ENCODE data around the gene KBTBD2. TPM values are rescaled to one million over a fixed set of nuclear protein-coding genes. Genes with fewer than 3 reads are reported as not detected.
"Not testable (repeated sequence)": the region's sequence is repeated elsewhere in the genome, so short reads cannot be mapped to it uniquely, and the experiment has no call there.

The KBTBD2 gene
- total and polyA plus RNA-seq, 2 experiments from 2014 or later: 11.6 to 34.9 TPM

DNA sequence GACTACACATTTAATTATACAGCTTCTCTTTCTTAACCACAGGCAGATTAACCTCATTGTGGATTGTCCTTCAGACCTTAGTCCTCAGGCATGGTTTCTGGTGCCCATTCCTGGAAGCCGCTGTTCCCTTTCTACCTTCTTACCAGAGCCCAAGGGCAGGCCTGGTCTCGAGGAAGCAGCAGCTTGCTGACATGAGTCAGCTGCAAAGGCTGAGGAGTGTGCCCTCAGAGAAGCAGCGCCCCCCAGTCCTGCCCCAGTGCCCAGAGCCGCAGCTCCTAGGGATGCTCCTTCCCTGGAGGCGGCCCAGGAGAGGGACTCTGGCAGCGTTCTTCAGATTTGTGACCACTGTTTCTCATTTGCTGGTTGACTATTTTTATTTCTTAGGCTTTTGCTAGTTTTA lies 46.8 kb downstream of the KBTBD2 start:
- H3F3A ChIP-seq (replicated peaks; ENCODE audit: low read depth); H3K27me3 ChIP-seq (ENCODE audit: insufficient read depth); H3K27ac ChIP-seq (ENCODE audit: low read depth); H3K4me3 ChIP-seq; H3K4me3 Mint-ChIP-seq; H3K9me2 ChIP-seq (ENCODE audit: insufficient read depth); H4K20me1 ChIP-seq (replicated peaks; ENCODE audit: insufficient read depth); H3K36me3 ChIP-seq (ENCODE audit: insufficient read depth); H3K27me3 Mint-ChIP-seq (ENCODE audit: insufficient read depth, low read depth, poor library complexity); H3K4me2 ChIP-seq; H2AFZ ChIP-seq; H3K79me2 ChIP-seq (replicated peaks; ENCODE audit: insufficient read depth): not testable (repeated sequence)
- TF ChIP-seq, protein P1, sequence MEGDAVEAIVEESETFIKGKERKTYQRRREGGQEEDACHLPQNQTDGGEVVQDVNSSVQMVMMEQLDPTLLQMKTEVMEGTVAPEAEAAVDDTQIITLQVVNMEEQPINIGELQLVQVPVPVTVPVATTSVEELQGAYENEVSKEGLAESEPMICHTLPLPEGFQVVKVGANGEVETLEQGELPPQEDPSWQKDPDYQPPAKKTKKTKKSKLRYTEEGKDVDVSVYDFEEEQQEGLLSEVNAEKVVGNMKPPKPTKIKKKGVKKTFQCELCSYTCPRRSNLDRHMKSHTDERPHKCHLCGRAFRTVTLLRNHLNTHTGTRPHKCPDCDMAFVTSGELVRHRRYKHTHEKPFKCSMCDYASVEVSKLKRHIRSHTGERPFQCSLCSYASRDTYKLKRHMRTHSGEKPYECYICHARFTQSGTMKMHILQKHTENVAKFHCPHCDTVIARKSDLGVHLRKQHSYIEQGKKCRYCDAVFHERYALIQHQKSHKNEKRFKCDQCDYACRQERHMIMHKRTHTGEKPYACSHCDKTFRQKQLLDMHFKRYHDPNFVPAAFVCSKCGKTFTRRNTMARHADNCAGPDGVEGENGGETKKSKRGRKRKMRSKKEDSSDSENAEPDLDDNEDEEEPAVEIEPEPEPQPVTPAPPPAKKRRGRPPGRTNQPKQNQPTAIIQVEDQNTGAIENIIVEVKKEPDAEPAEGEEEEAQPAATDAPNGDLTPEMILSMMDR (conservative IDR thresholded peaks at IDR 0.05; ENCODE audit: low read depth in 2 of 2): peak in 1 of 2 experiments; percentile 36; a peak in 2 of 4 replicates
- ATAC-seq (peak; percentile 73), DNase-seq (ENCODE audit: low spot score) (peak; percentile 39)
- Mint-ChIP-seq H3K27ac (0 out of 2 replicates have a peak overlapping the region, but pooled peaks have one; percentile 21), H3K9me3 (peaks cover 15% of the 10 kb centered on the region), H3K4me1 (peaks cover 32% of the 10 kb centered on the region), H3K36me3 (ENCODE audit: low read depth) (peaks cover 18% of the 10 kb centered on the region)
- peaks cover 14% of the 10 kb centered on the region; the same call in 1 of the 2 replicates for H3K4me1 ChIP-seq (ENCODE audit: insufficient read depth)

DNA sequence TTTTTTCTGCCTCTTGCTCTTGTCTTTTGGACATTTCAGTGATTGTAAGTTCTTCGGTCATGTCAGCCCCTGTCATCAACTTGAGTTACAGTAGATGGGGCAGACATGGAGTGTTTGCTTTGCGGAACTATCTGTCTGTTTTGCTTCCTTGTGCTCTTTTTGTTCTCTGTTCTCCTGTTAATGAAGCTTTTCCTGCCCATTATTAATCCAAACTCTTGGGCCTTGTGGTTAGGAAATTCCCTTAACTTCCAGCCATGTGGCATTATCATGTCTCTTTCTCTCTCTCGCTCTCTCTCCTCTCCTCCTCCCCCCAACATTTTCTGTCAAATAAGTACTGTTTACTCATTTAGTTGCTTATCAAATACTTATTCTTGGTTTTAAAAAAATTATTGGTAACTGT lies 47.8 kb downstream of the KBTBD2 start:
- not testable (repeated sequence) for H2AFZ ChIP-seq

DNA sequence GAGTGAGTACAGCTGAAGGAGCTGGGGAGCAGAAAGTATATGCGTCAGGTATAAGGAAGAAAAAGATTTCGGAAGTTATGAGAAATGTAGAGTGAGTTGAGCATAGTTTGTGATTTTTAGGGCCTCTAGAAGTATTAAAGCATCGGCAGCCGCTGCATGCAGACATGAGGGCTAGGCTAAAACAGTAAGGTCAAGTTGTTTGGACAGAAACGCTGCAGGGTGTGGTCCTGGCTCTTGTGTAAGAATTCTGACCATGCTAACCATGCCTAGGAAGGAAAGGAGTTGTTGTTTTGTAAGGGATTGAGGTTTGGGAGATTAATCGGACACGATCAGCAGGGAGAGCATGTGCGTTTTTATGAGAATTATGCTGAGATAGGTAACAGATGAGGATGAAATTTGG lies 51.7 kb downstream of the KBTBD2 start:
- H3K4me2 ChIP-seq; H3F3A ChIP-seq (replicated peaks; ENCODE audit: low read depth); H3K9me2 ChIP-seq (ENCODE audit: insufficient read depth); H3K4me1 ChIP-seq (ENCODE audit: insufficient read depth); H3K36me3 ChIP-seq (ENCODE audit: insufficient read depth); H3K27ac Mint-ChIP-seq; ATAC-seq; H3K79me2 ChIP-seq (replicated peaks; ENCODE audit: insufficient read depth); H3K4me3 Mint-ChIP-seq; H4K20me1 ChIP-seq (replicated peaks; ENCODE audit: insufficient read depth); DNase-seq (ENCODE audit: low spot score); H3K27me3 ChIP-seq (ENCODE audit: insufficient read depth); H3K4me3 ChIP-seq; H3K27ac ChIP-seq (ENCODE audit: low read depth); H3K27me3 Mint-ChIP-seq (ENCODE audit: insufficient read depth, low read depth, poor library complexity); H2AFZ ChIP-seq: not testable (repeated sequence)
- peaks cover 15% of the 10 kb centered on the region for H3K9me3 Mint-ChIP-seq
- H3K36me3 Mint-ChIP-seq (ENCODE audit: low read depth): peaks cover 18% of the 10 kb centered on the region
- peaks cover 16% of the 10 kb centered on the region for H3K4me1 Mint-ChIP-seq

More for the DNA sequence above, 47.8 kb downstream of the KBTBD2 start:
- not testable (repeated sequence) for H3K27ac ChIP-seq (ENCODE audit: low read depth); H3K9me2 ChIP-seq (ENCODE audit: insufficient read depth); H3K27ac Mint-ChIP-seq; H3K27me3 ChIP-seq (ENCODE audit: insufficient read depth); H3K4me3 ChIP-seq; H3F3A ChIP-seq (replicated peaks; ENCODE audit: low read depth); H3K4me3 Mint-ChIP-seq; ATAC-seq; H3K79me2 ChIP-seq (replicated peaks; ENCODE audit: insufficient read depth); H3K36me3 ChIP-seq (ENCODE audit: insufficient read depth); H3K27me3 Mint-ChIP-seq (ENCODE audit: insufficient read depth, low read depth, poor library complexity); DNase-seq (ENCODE audit: low spot score); H4K20me1 ChIP-seq (replicated peaks; ENCODE audit: insufficient read depth)
- peaks cover 18% of the 10 kb centered on the region for H3K36me3 Mint-ChIP-seq (ENCODE audit: low read depth)
- H3K9me3 Mint-ChIP-seq: peaks cover 15% of the 10 kb centered on the region
- peaks cover 32% of the 10 kb centered on the region for H3K4me1 Mint-ChIP-seq
- Histone ChIP-seq H3K4me1 (ENCODE audit: insufficient read depth) (peaks cover 14% of the 10 kb centered on the region; the same call in 1 of the 2 replicates), H3K4me2 (0 out of 2 replicates have a peak overlapping the region, but pooled peaks have one; percentile 7)

DNA sequence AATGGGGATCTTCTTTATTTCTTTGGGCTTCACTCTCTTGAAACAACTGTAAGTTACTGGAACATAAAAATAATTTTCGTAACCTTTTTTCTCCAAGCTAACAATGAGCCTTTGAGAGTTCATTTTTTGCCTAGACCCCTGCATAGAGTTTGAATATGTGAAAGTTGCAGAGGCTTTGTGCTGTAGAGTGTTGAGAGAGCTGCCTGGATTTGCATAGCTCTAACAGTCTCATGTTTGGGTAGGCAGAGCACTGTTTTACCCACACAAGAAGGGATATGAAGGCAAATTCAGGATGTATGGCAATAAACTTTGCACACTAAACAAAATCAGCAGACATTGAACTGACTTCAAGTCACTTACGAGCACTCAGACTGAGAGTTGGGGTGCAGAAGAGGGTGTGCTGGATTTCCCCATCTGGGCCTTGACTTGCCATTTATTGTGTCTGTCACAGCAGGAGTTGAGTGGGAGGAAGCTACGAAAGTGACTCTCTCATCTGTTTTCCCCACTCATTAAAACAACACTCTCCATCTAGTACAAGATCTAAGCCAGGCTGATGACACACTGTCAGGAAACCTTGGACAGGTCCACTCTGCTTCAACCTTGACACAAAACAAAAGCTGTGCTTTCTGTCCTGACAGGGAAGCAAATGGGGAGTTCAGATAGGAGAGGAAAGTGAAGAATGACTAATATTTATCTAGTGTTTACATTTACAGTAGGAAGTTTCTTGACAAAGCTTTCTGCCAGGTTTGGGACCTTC lies 62.4 kb downstream of the KBTBD2 start:
- not testable (repeated sequence) for H4K20me1 ChIP-seq (replicated peaks; ENCODE audit: insufficient read depth); H3K79me2 ChIP-seq (replicated peaks; ENCODE audit: insufficient read depth); H3K4me3 Mint-ChIP-seq; H3K4me2 ChIP-seq; DNase-seq (ENCODE audit: low spot score); H3K27ac ChIP-seq (ENCODE audit: low read depth); H3F3A ChIP-seq (replicated peaks; ENCODE audit: low read depth); H3K4me3 ChIP-seq; H3K27me3 Mint-ChIP-seq (ENCODE audit: insufficient read depth, low read depth, poor library complexity); H3K27ac Mint-ChIP-seq; H2AFZ ChIP-seq; H3K9me2 ChIP-seq (ENCODE audit: insufficient read depth); H3K27me3 ChIP-seq (ENCODE audit: insufficient read depth)
- Mint-ChIP-seq H3K9me3 (peaks cover 17% of the 10 kb centered on the region), H3K4me1 (peaks cover 22% of the 10 kb centered on the region), H3K36me3 (ENCODE audit: low read depth) (peaks cover 12% of the 10 kb centered on the region)
- ATAC-seq: peak; percentile 64
- Histone ChIP-seq H3K36me3 (ENCODE audit: insufficient read depth) (0 out of 2 replicates have a peak, but pooled peaks cover 10% of the 10 kb centered on the region), H3K4me1 (ENCODE audit: insufficient read depth) (peaks cover 11% of the 10 kb centered on the region)

Other genes starting within 250 kb of the KBTBD2 start
- 13.0 and 15.8 TPM in 2 replicates for gene FKBP9, start 65.7 kb upstream of the KBTBD2 start, total RNA-seq (2014; rRNA removed; shearing (Covaris generic))
- 5.1 and 5.2 TPM in 2 replicates for gene FKBP9, start 65.7 kb upstream of the KBTBD2 start, polyA plus RNA-seq (2016; fragmentation: Nextera tagmentation; extraction: Ambion mirVana)
- 28.5 and 36.8 TPM in 2 replicates for gene NT5C3A, start 171.0 kb upstream of the KBTBD2 start, total RNA-seq (2014; rRNA removed; shearing (Covaris generic))
- gene NT5C3A, start 171.0 kb upstream of the KBTBD2 start, polyA plus RNA-seq (2016; fragmentation: Nextera tagmentation; extraction: Ambion mirVana): 42.8 and 45.8 TPM in 2 replicates
- 3.3 and 8.7 TPM in 2 replicates for gene RP9, start 217.6 kb upstream of the KBTBD2 start, total RNA-seq (2014; rRNA removed; shearing (Covaris generic))
- 40.8 and 43.2 TPM in 2 replicates for gene RP9, start 217.6 kb upstream of the KBTBD2 start, polyA plus RNA-seq (2016; fragmentation: Nextera tagmentation; extraction: Ambion mirVana)
- 66.1 and 69.6 TPM in 2 replicates for gene BBS9, start 237.8 kb upstream of the KBTBD2 start, total RNA-seq (2014; rRNA removed; shearing (Covaris generic))
- gene BBS9, start 237.8 kb upstream of the KBTBD2 start, polyA plus RNA-seq (2016; fragmentation: Nextera tagmentation; extraction: Ambion mirVana): 21.9 and 27.2 TPM in 2 replicates